NCI-H2107 (cell line): ENCODE data around the gene FBLN5.

Experiments
- DNase-seq: peaks from one replicate; lab custom pipeline; 2025; lab: John Stamatoyannopoulos, UW

Gene FBLN5

DNA sequence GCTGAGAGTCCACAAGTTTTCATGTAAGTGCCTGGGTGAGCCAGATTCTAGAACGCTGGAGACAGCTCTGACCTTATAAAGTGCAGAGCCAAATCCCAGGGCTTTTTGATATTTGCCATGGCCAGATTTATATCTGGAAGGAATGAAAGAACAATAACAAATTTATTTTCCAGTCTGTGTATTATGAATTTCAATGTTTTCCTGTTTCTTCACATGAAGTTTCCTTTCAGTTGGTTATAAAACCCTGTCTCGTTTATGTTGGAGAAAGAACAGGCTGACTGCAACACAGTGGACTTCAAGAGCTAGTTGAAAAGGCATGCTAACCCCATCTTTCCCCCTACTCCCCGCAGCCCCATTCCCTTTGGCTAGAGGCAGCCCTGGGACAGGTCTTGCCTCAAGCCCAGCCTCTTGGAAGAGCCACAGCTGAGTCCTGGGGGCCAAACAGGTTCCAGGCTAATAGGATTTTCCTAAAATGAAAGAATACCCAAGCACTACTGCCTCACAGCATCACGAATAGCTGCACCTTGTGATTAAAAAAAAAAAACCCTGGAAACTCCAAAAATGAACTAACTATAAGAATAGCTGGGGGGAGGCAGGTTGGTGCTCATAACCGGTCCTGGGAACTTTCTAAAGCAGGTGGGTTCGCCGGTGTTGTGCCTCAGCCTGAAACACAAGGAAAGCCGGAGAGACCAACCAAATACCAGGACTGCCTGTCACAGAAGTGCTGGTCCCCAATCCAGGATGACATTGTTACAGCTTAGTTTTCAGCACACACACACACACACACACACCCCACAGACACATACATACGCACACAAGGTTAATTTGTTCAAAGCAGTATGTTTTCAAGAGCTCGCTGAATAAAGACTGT, 1.5 kb downstream of the FBLN5 start:
- no peak for DNase-seq

GRCh38 chr14:91942946-91943345, 4.5 kb downstream of the FBLN5 start:
- no peak for DNase-seq

DNA sequence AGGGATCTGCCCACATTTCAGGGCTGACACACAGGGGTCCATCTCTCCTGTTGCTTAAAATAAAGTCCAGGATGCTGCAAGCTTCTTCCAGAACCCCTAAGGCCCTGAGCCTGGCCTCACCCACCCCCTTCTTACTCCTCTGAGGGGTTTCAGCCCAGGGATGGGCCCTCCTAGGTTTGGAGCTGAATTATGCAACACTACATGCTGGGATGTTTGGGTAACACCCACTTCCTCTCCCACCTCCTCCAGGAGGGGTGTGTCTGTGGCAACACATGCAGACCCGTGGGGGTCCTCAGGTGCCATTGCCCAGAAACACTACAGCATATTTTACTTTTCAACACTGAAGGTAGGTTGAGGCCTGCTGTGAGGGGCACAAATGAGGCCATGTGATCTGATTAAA, 5.4 kb downstream of the FBLN5 start:
- DNase-seq = no peak

DNA sequence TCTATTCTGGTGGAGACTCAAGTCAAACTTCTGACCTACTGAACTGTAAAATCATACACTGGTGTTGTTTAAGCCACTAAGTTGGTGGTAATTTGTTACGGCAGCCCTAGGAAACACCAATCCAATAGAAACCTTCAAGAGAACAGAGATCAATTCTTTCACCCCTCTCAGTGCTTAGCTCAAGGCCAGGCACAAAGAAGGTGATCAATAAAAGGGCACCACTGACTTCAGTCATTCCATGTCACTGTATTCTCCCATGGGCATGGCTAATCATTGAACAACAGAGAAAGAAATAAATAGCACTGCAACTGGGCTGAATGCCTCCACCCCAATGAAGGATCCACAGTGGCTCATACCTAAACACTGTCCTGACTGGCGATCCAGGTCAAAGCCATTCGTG, 7.3 kb downstream of the FBLN5 start:
- no peak for DNase-seq

- no peak for DNase-seq
These were observed 11.9 kb downstream of the FBLN5 start for GRCh38 chr14:91935586-91935985.

GRCh38 chr14:91934554-91935285, 12.8 kb downstream of the FBLN5 start:
- no peak for DNase-seq

GRCh38 chr14:91931478-91932088, 15.9 kb downstream of the FBLN5 start:
- no peak for DNase-seq

GRCh38 chr14:91929700-91930099, 17.8 kb downstream of the FBLN5 start:
- DNase-seq = no peak

DNA sequence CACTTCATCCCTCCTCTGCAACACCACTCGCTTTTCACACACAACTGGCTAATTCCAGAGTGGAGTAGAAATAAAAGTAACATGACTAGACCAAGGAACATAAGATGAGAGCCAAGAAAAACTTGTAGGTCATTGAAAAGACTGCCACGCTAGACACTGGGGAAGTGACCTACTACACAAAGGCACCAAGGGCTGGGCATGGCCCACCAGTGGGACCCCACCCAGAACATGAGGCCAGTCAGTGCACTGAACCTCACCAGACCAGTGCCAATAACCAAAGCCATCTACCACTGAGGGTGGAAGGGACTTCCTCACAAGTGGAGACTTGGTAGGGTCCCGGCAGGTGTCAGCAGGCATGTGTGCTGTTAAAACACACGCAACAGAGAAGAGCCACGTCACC, 19.7 kb downstream of the FBLN5 start:
- no peak for DNase-seq

GRCh38 chr14:91927191-91927590, 20.3 kb downstream of the FBLN5 start:
- DNase-seq = no peak

DNA sequence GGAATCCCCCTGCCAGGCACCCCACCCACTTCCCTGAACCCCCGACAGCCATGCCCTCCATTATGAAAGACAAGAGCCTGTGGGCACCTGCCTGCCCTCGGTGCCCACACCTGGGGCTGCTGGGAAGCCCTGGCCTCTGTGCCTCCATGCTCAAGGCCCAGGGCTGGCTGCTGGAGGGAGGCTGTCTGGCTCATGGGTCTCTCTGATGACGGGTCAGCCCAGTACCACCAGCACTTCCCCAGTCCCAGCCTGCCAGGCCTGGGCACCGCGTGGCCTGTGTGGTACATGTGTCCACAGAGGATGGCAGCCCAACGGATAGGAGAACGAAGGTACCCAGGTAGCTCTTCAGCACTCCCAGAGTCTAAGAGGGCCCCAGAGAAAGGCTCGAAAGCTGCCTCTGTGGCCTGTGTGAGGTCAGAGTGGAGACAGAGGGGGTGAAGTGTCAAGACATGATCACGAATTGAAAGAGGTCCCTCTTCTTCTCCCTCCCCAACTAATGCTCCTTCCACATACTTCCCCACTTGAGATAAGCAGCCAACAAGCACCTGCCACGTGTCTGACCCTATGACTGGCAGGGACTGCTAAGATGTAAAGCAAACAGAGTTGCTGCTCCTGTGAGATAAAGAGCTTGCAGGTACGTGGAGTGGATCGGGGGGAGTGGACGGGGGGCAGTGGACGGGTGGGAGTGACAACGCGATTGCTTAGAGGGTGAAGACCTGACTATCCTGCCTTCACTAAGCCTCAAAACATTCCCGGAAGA, 21.2 kb downstream of the FBLN5 start:
- no peak for DNase-seq

DNA sequence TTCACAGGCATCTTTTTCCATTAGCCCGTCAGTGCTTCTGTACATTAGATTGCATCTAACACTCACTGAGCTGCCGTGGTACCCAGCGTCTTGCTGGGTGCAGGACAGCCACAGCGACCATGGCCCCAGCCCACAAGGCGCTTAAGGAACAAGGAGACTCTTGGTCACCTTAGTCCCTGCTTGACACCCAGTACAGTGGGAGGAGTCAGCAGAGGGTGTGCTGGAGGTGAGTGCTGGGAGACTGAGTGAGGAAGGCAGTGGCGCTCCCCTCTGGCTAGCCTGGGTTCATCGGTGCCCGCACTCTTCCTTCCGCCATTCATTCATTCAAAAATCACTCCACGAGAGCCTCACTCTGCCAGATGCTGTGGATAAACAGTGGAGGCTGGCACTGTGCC, 21.8 kb downstream of the FBLN5 start:
- DNase-seq = no peak

- DNase-seq = no peak
These were observed 22.3 kb downstream of the FBLN5 start for GRCh38 chr14:91925001-91925726.

- DNase-seq = no peak
These were observed 27.0 kb downstream of the FBLN5 start for GRCh38 chr14:91920526-91920925.

DNA sequence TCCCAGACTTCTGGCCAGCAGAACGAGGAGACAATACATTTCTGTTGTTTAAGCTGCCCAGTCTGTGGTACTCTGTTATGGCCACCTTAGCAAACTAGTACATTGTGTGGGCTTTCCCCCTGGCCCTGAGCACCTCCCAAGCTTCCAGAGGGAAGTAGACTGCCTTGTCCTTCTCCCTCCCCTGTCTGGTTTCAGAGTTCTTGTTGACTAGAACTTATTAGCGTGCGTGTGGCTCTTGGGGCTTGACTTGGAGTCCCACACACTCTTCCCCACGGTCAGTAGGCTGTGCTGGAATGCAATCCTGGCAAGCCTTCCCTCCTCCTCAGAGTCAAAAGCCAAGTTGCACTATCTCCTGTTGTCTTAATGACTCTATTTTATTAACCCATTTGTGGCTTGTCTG, 27.7 kb downstream of the FBLN5 start:
- DNase-seq = no peak

GRCh38 chr14:91918186-91918883, 29.2 kb downstream of the FBLN5 start:
- no peak for DNase-seq

DNA sequence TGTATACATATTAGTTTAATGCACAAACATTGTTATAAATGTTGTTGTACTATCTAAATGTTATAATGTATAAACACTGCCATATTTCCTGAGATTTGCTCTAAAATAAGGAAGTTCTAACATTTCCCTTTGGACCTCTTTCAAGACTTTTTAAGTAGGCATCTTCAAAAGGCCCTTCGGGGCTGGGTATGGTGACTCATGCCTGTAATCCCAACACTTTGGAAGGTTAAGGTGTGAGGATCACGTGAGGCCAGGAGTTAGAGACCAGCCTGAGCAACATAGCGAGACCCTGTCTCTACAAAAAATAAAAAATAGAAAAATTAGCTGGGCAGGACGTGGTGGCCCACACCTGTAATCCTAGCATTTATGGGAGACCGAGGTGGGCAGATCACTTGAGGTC, 35.5 kb downstream of the FBLN5 start:
- no peak for DNase-seq

DNA sequence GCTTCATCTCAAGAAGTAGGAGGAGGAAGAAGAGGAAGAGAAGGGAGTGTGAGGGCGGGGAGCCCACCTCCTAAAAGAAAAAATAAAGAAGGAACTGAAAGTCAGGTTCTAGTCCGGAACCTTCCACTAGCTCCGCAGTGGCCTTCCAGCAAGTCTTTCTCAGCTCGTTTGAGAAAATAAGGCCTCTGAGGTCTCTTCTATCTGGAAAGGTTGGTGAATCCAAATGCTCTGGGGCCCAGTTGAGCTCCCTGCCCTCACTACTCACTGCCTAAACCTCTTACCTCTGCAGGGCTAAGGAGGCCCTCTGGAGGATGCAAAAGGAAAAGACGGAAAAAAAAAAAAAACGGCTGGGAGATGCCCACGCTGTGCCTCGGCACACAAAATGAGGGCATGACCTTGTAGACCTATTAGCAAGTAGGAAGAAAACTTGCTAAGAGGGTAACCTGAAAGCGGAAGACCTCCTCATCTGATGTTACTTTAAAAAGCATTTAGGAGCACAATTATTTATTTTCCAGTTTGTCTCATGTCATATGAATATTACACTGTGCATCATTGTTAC, 35.9 kb downstream of the FBLN5 start:
- DNase-seq = peak; percentile 4

DNA sequence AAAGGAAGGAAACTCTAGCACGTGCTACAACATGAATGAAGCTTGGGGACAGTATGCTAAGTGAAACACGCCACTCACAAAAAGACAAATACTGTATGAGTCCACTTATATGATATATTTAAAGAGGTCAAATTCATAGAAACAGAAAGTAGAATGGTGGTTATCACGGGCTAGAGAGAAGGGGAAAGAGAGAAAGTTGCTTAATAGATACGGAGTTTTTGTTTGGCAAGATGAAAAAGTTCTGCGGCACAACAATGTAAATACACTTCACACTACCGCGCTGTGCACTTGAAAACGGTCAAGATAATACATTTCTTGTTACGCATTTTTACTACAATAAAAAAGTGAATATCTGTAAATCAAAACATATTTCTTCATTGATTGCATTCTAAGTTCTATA, 37.3 kb downstream of the FBLN5 start:
- no peak for DNase-seq

DNA sequence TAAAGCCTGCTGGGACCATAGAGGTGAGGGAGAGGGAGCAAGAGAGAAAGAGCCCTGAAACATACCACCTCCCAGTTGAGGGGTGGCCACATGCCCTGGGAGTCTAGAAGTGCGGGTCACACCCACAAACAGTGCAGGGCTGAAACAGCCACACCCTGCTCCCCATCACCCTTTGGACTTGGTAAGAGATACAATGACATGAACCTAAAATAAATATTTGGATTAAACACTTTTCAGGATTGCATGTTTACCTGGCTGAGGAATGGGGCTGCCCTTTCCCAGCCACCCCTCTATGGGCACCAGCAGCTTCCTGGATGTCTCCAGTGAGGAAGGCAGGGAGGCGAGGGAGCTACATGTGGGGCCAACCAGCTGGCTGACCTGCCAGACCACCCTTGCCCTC, 41.1 kb downstream of the FBLN5 start:
- no peak for DNase-seq
